ENCODE results near the gene P2RX2. TPM values are rescaled to one million over a fixed set of nuclear protein-coding genes. Genes with fewer than 3 reads are reported as not detected.

The P2RX2 gene
- total and polyA plus RNA-seq, 4 donors, result not detected

GRCh38 chr12:132575661-132576060 is 42.9 kb upstream of the P2RX2 start:
- Histone ChIP-seq H3K36me3 (ENCODE audit: control insufficient read depth in 4 of 4, insufficient read depth in 3 of 4, low read depth in 1 of 4, low read length in 3 of 4) (peaks cover 6 to 54% (median 13%) of the 10 kb centered on the region in 4 donors), H3K4me3 (ENCODE audit: low read depth in 1 of 3, low read length in 3 of 3) (no peak overlapping the region), H3K27me3 (ENCODE audit: control insufficient read depth in 4 of 4, insufficient read depth in 4 of 4, low read length in 3 of 4) (no peaks in the 10 kb centered on the region), H3K9ac (ENCODE audit: low read depth in 1 of 2, low read length in 2 of 2) (no peak overlapping the region), H3K27ac (ENCODE audit: low read depth in 1 of 2, low read length in 2 of 2) (no peak overlapping the region), H3K4me1 (ENCODE audit: control insufficient read depth in 4 of 4, insufficient read depth in 4 of 4, low read length in 3 of 4) (no peaks in the 10 kb centered on the region), H3K9me3 (ENCODE audit: control insufficient read depth in 4 of 4, low read length in 3 of 4) (no peaks in the 10 kb centered on the region)
- 97% methylated on average over 11 of the region's 11 CpGs for WGBS
- DNase-seq (ENCODE audit: low spot score), result no peak
- no peak for TF ChIP-seq JUND (IDR thresholded peaks at IDR 0.05)
- TF ChIP-seq NR2F2 (IDR thresholded peaks at IDR 0.05), result no peak
- no peak for TF ChIP-seq HNF4G (IDR thresholded peaks at IDR 0.05)
- no peak for TF ChIP-seq FOXA1 (IDR thresholded peaks at IDR 0.05)
- TF ChIP-seq RXRA (IDR thresholded peaks at IDR 0.05), result no peak
- TF ChIP-seq HNF4A (conservative IDR thresholded peaks at IDR 0.05), result no peak
- no peak for TF ChIP-seq GABPA (IDR thresholded peaks at IDR 0.05 in 1 of 2, conservative IDR thresholded peaks at IDR 0.05 in 1 of 2)
- TF ChIP-seq, protein P1, sequence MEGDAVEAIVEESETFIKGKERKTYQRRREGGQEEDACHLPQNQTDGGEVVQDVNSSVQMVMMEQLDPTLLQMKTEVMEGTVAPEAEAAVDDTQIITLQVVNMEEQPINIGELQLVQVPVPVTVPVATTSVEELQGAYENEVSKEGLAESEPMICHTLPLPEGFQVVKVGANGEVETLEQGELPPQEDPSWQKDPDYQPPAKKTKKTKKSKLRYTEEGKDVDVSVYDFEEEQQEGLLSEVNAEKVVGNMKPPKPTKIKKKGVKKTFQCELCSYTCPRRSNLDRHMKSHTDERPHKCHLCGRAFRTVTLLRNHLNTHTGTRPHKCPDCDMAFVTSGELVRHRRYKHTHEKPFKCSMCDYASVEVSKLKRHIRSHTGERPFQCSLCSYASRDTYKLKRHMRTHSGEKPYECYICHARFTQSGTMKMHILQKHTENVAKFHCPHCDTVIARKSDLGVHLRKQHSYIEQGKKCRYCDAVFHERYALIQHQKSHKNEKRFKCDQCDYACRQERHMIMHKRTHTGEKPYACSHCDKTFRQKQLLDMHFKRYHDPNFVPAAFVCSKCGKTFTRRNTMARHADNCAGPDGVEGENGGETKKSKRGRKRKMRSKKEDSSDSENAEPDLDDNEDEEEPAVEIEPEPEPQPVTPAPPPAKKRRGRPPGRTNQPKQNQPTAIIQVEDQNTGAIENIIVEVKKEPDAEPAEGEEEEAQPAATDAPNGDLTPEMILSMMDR (IDR thresholded peaks at IDR 0.05; ENCODE audit: low read depth, low read length, missing input control), result no peak
- TF ChIP-seq RAD21 (IDR thresholded peaks at IDR 0.05), result no peak
- no peak for TF ChIP-seq SP1 (IDR thresholded peaks at IDR 0.05)

- no peaks in the 10 kb centered on the region for H3K4me1 ChIP-seq (ENCODE audit: control insufficient read depth in 4 of 4, insufficient read depth in 4 of 4, low read length in 3 of 4)
- no peak overlapping the region for H3K27ac ChIP-seq (ENCODE audit: low read depth in 1 of 2, low read length in 2 of 2)
- DNase-seq (ENCODE audit: low spot score), result no peak
- H3K9me3 ChIP-seq (ENCODE audit: control insufficient read depth in 4 of 4, low read length in 3 of 4), result no peaks in the 10 kb centered on the region
- no peak overlapping the region for H3K4me3 ChIP-seq (ENCODE audit: low read depth in 1 of 3, low read length in 3 of 3)
- no peaks in the 10 kb centered on the region for H3K27me3 ChIP-seq (ENCODE audit: control insufficient read depth in 4 of 4, insufficient read depth in 4 of 4, low read length in 3 of 4)
- TF ChIP-seq SP1 (IDR thresholded peaks at IDR 0.05), result no peak
- no peak for TF ChIP-seq JUND (IDR thresholded peaks at IDR 0.05)
- TF ChIP-seq HNF4G (IDR thresholded peaks at IDR 0.05), result no peak
- no peak for TF ChIP-seq HNF4A (conservative IDR thresholded peaks at IDR 0.05)
- no peak for TF ChIP-seq ZBTB33 (IDR thresholded peaks at IDR 0.05)
- no peak for TF ChIP-seq FOXA1 (IDR thresholded peaks at IDR 0.05)
- no peak for TF ChIP-seq EGR1 (IDR thresholded peaks at IDR 0.05; ENCODE audit: low read depth in 2 of 2)
- no peak for TF ChIP-seq RAD21 (IDR thresholded peaks at IDR 0.05)
- no peak for TF ChIP-seq YY1 (IDR thresholded peaks at IDR 0.05)
- TF ChIP-seq, protein P2, sequence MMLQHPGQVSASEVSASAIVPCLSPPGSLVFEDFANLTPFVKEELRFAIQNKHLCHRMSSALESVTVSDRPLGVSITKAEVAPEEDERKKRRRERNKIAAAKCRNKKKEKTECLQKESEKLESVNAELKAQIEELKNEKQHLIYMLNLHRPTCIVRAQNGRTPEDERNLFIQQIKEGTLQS (IDR thresholded peaks at IDR 0.05), result no peak
- no peak for TF ChIP-seq FOXA2 (IDR thresholded peaks at IDR 0.05)
- no peak for TF ChIP-seq TAF1 (conservative IDR thresholded peaks at IDR 0.05)
- 98% methylated on average over 12 of the region's 12 CpGs for WGBS
- no peak overlapping the region for H3K9ac ChIP-seq (ENCODE audit: low read depth in 1 of 2, low read length in 2 of 2)
- peaks cover 6 to 59% (median 11%) of the 10 kb centered on the region in 4 donors for H3K36me3 ChIP-seq (ENCODE audit: control insufficient read depth in 4 of 4, insufficient read depth in 3 of 4, low read depth in 1 of 4, low read length in 3 of 4)
Measured at GRCh38 chr12:132576701-132577100, 41.9 kb upstream of the P2RX2 start.

Measured in liver (tissue), 9 donors.